ENCODE data around the gene ANO8. TPM values are rescaled to one million over a fixed set of nuclear protein-coding genes. Genes with fewer than 3 reads are reported as not detected.

ANO8 gene
- total and polyA plus RNA-seq, 2 of the 13 experiments (the other 11 are each of a cell fraction or from before 2014, with no cell fraction given): 1.8 to 3.5 TPM

DNA sequence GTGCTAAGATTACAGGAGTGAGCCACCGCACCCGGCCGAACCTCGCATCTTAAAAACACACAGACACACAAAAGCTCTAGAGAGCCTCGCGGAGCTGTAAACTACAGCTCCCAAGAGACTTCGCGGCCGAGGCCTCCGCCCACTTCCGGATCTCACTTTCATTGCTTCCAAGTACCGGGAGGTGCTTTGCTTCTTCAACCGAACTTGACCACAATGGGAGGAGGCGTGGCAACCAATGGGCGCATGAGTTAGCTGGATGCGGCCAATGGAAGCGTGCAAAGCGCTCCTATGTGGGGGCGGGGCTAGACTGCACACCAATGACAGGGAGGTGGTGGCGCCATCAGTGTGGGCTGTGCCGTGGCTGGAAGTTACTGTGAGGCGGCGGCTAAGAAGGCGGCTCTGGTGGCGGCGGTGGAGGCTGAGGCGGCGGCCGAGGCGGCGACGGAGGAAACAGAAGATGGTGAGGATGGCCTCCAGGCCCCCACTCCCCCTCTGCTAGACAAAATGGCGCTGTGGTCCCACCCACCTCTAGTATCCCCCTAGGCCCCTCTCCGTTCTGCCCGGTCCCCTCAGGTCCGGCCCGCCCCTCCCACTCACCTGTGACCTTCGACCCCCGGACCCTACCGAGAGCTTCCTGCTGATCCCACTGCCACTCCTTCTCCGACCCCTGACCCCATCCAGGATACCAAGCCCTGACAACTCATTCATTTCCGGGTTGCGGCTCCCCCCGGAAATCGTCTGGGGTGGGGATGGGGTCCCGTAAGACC lies 25.3 kb downstream of the ANO8 start, which contains the start of gene DDA1 (continued):
- TF ChIP-seq CSRNP1 (CRISPR knock-in tag; IDR thresholded peaks at IDR 0.05): 0 out of 2 replicates have a peak, but pooled peaks have one; percentile 33
- TF ChIP-seq KDM5A (IDR thresholded peaks at IDR 0.05; ENCODE audit: borderline replicate concordance, low read length): peak; percentile 89; the same call in 1 of the 2 replicates
- TF ChIP-seq ZNF891 (CRISPR knock-in tag; IDR thresholded peaks at IDR 0.05): 0 out of 2 replicates have a peak, but pooled peaks have one; percentile 40
- TF ChIP-seq ARHGAP35 (CRISPR knock-in tag; IDR thresholded peaks at IDR 0.05; ENCODE audit: borderline replicate concordance): no peak; the same call in 1 of the 2 replicates
- no peak for TF ChIP-seq RAD21 (CRISPR knock-in tag; IDR thresholded peaks at IDR 0.05)
- TF ChIP-seq ZBTB1 (CRISPR knock-in tag; IDR thresholded peaks at IDR 0.05; ENCODE audit: borderline replicate concordance): no peak
- no peak for TF ChIP-seq ISX (CRISPR knock-in tag; conservative IDR thresholded peaks at IDR 0.05)
- TF ChIP-seq, protein P1, sequence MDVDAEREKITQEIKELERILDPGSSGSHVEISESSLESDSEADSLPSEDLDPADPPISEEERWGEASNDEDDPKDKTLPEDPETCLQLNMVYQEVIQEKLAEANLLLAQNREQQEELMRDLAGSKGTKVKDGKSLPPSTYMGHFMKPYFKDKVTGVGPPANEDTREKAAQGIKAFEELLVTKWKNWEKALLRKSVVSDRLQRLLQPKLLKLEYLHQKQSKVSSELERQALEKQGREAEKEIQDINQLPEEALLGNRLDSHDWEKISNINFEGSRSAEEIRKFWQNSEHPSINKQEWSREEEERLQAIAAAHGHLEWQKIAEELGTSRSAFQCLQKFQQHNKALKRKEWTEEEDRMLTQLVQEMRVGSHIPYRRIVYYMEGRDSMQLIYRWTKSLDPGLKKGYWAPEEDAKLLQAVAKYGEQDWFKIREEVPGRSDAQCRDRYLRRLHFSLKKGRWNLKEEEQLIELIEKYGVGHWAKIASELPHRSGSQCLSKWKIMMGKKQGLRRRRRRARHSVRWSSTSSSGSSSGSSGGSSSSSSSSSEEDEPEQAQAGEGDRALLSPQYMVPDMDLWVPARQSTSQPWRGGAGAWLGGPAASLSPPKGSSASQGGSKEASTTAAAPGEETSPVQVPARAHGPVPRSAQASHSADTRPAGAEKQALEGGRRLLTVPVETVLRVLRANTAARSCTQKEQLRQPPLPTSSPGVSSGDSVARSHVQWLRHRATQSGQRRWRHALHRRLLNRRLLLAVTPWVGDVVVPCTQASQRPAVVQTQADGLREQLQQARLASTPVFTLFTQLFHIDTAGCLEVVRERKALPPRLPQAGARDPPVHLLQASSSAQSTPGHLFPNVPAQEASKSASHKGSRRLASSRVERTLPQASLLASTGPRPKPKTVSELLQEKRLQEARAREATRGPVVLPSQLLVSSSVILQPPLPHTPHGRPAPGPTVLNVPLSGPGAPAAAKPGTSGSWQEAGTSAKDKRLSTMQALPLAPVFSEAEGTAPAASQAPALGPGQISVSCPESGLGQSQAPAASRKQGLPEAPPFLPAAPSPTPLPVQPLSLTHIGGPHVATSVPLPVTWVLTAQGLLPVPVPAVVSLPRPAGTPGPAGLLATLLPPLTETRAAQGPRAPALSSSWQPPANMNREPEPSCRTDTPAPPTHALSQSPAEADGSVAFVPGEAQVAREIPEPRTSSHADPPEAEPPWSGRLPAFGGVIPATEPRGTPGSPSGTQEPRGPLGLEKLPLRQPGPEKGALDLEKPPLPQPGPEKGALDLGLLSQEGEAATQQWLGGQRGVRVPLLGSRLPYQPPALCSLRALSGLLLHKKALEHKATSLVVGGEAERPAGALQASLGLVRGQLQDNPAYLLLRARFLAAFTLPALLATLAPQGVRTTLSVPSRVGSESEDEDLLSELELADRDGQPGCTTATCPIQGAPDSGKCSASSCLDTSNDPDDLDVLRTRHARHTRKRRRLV (CRISPR knock-in tag; IDR thresholded peaks at IDR 0.05): peak; percentile 73; the same call in 1 of the 2 replicates
- TF ChIP-seq ATF1 (CRISPR knock-in tag; IDR thresholded peaks at IDR 0.05): peak; percentile 59; the same call in 1 of the 2 replicates
- peak; percentile 100 for TF ChIP-seq HINFP (CRISPR knock-in tag; IDR thresholded peaks at IDR 0.05; ENCODE audit: low read depth)
- TF ChIP-seq ZNF879 (CRISPR knock-in tag; IDR thresholded peaks at IDR 0.05): no peak
- no peak for TF ChIP-seq ZNF282 (IDR thresholded peaks at IDR 0.05; ENCODE audit: partially characterized antibody)
- TF ChIP-seq RBM22 (optimal IDR thresholded peaks at IDR 0.05; ENCODE audit: low read length): peak; percentile 23
- TF ChIP-seq SUZ12 (IDR thresholded peaks at IDR 0.05; ENCODE audit: low read depth, low read length): peak; percentile 66
- TF ChIP-seq ZNF570 (CRISPR knock-in tag; IDR thresholded peaks at IDR 0.05; ENCODE audit: borderline replicate concordance): 0 out of 2 replicates have a peak, but pooled peaks have one; percentile 79
- TF ChIP-seq, protein P2, sequence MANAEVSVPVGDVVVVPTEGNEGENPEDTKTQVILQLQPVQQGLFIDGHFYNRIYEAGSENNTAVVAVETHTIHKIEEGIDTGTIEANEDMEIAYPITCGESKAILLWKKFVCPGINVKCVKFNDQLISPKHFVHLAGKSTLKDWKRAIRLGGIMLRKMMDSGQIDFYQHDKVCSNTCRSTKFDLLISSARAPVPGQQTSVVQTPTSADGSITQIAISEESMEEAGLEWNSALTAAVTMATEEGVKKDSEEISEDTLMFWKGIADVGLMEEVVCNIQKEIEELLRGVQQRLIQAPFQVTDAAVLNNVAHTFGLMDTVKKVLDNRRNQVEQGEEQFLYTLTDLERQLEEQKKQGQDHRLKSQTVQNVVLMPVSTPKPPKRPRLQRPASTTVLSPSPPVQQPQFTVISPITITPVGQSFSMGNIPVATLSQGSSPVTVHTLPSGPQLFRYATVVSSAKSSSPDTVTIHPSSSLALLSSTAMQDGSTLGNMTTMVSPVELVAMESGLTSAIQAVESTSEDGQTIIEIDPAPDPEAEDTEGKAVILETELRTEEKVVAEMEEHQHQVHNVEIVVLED (CRISPR knock-in tag; IDR thresholded peaks at IDR 0.05; ENCODE audit: borderline replicate concordance): peak; percentile 31; the same call in 1 of the 2 replicates
- peak; percentile 96 for TF ChIP-seq ZNF446 (CRISPR knock-in tag; IDR thresholded peaks at IDR 0.05)
- TF ChIP-seq, protein P3, sequence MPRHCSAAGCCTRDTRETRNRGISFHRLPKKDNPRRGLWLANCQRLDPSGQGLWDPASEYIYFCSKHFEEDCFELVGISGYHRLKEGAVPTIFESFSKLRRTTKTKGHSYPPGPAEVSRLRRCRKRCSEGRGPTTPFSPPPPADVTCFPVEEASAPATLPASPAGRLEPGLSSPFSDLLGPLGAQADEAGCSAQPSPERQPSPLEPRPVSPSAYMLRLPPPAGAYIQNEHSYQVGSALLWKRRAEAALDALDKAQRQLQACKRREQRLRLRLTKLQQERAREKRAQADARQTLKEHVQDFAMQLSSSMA (CRISPR knock-in tag; IDR thresholded peaks at IDR 0.05): peak; percentile 67; the same call in 1 of the 2 replicates
